GM18867 (cell line): ENCODE results near the gene KNSTRN.

Experiments used
- ATAC-seq: cut with Tn5 transposase; IDR thresholded peaks from one replicate; pipeline ENCODE4 v1.9.1; 2021; ENCODE audit warnings: mild to moderate bottlenecking, moderate library complexity; ENCODE audit not compliant: unreplicated experiment

Gene KNSTRN

GRCh38 chr15:40345867-40346578, 36.5 kb upstream of the KNSTRN start:
- ATAC-seq = no peak

DNA sequence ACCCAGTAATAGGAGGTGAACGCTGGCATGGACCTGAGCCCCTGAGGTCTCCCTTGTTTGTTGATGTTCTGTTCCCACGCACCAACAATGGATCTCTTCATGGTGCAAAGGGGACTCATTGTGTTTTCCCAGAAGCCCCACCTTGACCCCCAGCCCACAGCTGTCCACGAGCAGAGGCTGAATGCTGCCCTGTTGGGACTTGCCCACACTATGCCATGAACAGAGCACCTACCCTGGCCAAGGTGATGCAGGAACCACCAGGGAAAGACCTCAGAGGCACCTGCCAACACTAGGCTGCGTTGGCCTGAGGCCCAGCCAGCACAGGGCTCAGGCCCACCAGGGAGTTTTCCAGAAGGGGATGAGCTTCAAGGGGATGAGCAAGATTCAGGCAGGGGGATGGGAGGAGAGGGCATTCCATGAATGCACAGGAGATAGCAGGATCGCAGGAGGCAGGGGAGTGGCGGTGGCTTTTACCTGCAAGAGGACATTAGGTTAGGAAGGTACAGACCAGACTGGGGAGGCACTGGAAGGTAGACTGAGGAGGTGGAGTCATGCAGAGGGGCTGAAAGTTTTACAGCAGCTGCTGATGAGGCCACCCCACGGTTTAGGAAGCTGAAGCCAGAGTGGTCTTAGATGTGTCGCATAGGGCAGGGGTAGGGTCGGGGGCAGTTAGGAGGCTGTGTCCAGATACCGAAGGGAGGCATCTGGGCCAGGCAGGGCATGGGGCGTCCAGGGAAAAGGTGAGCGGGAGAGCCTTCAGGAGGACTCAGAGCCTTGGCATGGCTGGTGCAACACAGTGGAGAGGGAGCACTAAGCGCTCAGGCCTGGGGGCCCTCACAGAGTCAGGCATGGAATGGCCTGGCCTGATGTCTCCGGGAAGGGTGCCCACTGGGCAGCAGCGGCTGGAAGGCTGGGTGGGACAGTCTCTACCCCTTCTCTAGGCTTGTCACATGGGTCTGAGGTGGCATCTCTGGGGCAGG, 35.7 kb upstream of the KNSTRN start:
- no peak for ATAC-seq

DNA sequence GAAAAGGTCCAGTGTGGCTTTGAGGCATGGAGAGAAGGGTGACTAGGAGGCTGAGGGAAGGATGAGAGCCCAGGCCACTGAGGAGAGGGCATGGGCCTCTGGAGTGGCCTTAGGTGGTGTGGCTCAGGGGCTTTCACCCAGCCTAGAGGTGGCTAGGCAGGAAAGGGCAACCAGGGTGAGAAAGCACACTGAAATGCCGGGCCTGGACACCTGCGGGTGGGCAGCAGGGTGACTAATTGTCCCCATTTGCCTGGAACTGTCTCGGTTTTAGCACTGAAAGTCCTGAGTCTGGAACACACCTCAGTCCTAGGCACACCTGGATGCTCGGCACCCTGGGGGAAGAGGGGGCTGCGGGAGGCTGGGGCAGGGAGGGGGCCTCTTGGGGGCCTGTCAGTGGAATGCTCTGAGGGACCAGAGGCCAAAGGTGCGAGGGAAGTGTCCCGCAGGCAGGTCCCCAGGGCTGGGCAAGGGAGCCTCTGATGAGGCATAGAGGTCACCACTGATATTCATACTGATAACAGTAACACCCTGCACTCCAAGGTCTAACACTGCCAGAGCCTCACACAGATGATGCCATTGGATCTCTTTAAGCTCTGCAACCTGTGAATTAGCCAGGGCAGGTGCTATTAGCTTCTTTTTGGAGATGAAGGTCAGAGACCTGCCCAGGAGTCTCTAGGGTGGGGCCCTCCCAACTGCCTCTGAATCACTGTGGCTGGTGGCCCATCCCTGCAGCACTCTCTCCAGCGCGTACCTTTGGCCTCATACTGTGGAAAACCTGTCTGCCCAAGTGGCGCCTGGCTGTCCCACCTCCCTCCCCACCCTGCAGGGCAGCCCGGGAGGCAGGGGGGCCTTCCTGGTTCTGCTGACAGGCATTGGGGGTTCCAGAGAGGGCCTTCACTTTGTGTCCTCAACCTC, 34.7 kb upstream of the KNSTRN start:
- ATAC-seq = no peak

GRCh38 chr15:40348474-40348870, 34.0 kb upstream of the KNSTRN start:
- ATAC-seq = no peak

GRCh38 chr15:40349163-40349562, 33.4 kb upstream of the KNSTRN start:
- ATAC-seq = no peak

DNA sequence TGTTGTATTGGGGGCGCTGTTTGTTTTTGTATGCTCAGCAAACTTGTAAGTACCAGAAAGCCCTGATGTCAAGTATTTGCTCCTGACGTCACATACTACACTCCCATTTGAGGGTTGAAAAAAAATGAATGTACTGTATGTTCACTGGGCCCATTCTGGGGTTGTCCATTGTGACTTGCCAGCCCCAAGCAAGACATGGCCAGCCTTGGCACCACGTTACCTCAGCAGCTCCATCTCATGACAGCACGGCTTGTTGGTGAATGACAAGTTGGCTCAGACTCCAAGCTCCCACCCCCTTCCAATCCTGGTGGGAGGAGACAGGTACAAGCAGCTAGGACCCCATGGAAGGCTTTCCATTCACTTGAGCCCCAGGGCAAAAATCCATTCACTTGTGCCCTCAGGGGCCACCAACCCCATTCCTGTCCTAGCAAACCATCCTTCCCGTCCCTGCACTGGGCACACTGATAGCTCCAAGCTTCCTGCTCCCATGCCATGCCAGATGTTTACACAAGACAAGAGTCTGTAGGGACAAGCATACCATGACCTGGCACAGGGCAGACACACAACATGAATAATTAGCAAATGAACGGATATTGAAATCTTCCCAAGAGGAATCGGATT, 30.1 kb upstream of the KNSTRN start:
- ATAC-seq = no peak

DNA sequence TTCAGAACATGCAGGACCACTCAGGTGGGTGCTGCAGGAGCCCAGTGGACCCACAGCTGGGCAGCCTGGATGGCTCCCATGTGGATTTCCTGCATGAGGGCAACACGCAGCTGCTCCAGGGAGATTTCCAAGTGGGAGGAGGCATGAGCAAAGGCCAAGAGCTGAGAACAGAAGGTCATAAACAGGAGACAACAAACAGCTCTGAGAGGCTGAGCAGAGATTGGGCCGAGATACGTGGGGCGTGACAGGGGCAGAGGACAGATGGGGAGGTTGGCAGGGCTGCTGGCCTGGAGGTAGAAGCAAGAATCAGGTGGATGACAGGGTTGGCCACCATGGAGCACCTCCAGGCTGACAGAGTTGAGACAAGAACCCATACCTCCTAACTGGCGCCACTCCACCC, 28.8 kb upstream of the KNSTRN start:
- ATAC-seq = no peak

DNA sequence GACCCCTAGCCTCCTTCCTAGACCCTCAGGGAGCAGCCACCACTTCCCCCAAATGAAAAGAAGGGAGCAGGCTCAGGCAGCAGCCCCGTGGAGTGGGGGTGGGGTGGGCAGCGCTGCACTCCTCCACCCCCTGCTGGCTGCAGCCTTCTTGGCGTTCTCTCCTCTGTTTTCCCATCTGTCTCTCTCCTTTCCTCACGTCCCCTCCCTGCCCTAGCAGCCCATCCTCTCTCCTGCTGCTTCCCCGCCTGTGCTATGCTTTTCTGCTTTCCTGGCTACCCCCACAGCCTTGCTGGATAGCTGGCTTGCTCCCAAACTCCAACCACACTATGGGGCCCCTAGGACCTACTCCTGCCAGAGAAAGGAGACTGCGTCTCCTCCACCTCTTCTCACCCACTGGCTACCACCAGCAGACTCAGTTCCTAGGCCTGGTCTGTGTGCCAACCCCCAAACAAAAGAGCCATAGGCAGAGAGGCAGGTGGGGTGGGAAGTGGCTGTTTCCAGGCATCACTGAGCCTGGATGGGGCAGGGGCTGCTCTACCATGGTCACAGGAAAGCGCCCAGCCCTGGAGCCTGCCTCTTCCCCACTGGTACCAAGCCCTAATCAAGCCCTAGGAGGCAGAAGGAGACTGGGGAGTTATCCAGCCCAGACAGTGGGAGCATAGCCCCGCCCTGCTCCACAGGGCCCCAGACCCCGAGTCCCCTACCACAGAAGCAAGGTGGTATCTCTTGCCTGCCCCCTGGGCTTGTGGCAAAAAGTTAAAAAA, 27.9 kb upstream of the KNSTRN start:
- ATAC-seq = no peak

GRCh38 chr15:40355976-40356585, 26.4 kb upstream of the KNSTRN start:
- ATAC-seq = no peak

DNA sequence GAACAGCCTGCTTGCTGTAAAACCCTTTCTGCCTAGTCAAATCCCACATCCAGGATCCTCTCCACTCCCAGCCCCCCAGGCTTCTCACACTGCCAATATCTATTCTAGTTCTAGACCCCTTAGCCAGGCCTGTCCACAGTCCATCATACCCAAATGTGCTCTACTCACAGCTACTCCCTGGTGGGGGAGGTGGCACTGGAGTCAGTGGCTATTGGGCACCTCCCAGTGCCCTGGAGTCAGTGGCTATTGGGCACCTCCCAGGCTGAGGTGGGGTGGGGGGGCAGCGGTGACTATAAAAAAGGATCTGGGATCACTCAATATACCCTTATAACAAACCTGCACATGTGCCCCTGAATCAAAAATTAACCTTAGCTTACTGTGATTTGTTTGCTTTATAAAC, 25.3 kb upstream of the KNSTRN start:
- ATAC-seq = no peak

- ATAC-seq = peak; percentile 80
Observed at GRCh38 chr15:40357723-40358470, 24.6 kb upstream of the KNSTRN start, which contains the start of gene DISP2. Gene DISP2 (plus strand): TSS chr15:40358219. CDS start chr15:40358322, 103 bp downstream.

DNA sequence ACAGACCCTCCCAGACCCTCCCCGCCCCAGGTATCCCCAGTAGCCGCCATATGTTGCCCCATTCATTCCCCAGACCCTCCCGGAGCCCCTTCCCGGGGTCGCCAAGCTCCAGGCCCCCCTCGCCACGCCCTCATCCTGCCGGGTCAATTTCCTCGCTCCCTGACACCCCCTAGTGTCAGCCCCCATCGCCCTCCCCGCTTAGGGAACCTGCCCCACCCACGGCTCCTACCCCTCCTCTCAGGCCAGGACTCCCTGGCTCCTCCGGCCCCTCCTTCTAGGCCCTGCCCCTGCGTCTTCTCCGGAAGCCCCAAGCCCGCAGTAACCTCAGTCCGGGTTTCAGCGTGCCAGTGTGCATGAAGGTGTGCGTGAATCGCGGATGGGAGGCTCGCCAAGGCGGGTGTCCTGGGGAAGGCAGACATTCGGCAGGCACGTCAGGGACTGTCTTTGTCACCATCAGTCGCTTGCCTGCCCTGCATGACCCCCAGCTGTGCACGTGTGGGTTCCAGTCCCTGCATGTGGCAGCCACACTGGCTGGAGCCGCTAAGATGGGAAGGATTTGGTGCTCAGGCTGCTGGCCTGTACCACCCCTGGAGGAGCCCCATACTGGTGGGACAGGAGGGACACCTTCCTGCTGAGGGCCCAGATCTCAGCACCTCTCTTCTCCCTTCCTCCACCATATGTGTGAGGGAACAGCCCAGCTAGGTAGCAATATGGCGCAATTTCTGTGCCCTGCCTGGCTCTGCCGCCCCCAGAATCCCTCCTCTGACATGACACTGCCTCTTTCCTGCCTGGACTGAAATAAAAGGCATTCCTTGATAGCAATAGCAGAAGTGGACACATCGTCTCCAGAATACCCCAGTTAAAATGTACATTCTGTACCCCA, 23.8 kb upstream of the KNSTRN start:
- ATAC-seq = peak; percentile 28

GRCh38 chr15:40360015-40360414, 22.5 kb upstream of the KNSTRN start:
- no peak for ATAC-seq

DNA sequence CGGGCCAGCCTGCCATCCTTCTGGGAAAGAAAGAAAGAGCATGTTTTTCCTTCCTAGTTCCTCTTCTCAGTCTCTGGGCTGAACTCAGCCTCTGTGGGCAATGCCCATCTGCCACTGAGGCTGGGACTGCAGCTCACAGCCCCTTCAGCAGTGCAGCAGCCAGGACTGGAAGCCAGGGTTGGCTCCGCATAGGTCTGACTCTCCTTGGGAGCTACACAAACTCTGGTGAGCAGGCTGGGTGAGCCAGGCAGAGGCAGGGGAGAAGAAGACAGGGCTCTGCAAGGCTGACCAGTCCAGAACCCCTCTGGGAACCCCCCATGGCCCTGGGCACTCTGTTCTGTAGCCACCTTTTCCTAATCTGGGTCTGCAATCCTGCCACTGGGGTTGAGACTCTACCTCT, 20.9 kb upstream of the KNSTRN start:
- ATAC-seq = no peak

GRCh38 chr15:40363611-40364010, 18.9 kb upstream of the KNSTRN start:
- no peak for ATAC-seq

- no peak for ATAC-seq
Observed at GRCh38 chr15:40364251-40364650, 18.3 kb upstream of the KNSTRN start.

GRCh38 chr15:40365016-40365415, 17.5 kb upstream of the KNSTRN start:
- ATAC-seq = no peak
